GM12873 (cell line): ENCODE measurements around the gene ZFP2.

ENCODE experiments used
- TF ChIP-seq, protein P1 (sequence below): IDR thresholded peaks from 2 replicates; pipeline ENCODE4 v1.5.1; 2012; ENCODE audit warnings: low read depth, mild to moderate bottlenecking, moderate library complexity, low read length, control low read depth; ENCODE audit not compliant: insufficient read depth; ENCODE audit errors: missing control alignments

The ZFP2 gene

DNA sequence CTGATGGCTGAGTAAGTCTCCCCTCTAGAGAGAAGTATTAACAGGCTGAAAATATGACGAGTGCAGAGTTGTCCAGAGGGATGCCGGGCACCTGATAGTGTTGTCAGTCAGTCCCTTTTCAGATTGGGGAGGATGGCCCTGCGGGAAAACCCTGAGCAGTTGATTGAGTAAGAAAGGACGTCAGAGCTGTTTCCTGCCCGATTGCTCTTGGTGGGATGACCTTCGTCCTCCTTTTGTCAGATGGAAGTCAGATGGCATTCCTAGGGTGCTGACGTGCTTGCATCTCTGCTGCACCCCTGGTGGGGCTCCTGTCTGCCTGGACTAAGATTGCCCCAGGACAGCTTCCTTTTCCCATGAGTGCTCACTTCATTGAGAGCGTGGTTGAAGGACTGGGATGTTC, 26.1 kb upstream of the ZFP2 start:
- TF ChIP-seq, protein P1, sequence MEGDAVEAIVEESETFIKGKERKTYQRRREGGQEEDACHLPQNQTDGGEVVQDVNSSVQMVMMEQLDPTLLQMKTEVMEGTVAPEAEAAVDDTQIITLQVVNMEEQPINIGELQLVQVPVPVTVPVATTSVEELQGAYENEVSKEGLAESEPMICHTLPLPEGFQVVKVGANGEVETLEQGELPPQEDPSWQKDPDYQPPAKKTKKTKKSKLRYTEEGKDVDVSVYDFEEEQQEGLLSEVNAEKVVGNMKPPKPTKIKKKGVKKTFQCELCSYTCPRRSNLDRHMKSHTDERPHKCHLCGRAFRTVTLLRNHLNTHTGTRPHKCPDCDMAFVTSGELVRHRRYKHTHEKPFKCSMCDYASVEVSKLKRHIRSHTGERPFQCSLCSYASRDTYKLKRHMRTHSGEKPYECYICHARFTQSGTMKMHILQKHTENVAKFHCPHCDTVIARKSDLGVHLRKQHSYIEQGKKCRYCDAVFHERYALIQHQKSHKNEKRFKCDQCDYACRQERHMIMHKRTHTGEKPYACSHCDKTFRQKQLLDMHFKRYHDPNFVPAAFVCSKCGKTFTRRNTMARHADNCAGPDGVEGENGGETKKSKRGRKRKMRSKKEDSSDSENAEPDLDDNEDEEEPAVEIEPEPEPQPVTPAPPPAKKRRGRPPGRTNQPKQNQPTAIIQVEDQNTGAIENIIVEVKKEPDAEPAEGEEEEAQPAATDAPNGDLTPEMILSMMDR, result no peak

GRCh38 chr5:178870411-178870810, 25.3 kb upstream of the ZFP2 start:
- TF ChIP-seq, protein P1, result no peak

GRCh38 chr5:178872302-178872701, 23.4 kb upstream of the ZFP2 start:
- TF ChIP-seq, protein P1, result no peak

DNA sequence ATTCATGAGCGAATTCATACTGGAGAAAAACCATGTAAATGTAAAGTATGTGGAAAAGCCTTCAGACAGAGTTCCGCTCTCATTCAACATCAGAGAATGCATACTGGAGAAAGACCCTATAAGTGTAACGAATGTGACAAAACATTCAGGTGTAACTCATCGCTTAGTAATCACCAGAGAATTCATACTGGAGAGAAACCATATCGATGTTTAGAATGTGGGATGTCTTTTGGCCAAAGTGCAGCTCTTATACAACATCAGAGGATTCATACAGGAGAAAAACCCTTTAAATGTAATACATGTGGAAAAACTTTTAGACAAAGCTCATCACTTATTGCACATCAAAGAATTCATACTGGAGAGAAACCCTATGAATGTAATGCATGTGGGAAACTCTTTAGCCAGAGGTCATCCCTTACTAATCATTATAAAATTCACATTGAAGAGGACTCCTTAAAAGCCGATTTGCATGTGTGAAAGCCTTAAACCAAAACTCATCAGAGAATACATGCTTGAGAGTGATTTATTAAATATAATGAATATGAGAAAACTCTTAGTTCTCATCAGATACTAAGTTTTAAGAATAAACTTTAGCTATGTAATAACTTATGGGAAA, 11.8 kb upstream of the ZFP2 start:
- TF ChIP-seq, protein P1, result no peak

DNA sequence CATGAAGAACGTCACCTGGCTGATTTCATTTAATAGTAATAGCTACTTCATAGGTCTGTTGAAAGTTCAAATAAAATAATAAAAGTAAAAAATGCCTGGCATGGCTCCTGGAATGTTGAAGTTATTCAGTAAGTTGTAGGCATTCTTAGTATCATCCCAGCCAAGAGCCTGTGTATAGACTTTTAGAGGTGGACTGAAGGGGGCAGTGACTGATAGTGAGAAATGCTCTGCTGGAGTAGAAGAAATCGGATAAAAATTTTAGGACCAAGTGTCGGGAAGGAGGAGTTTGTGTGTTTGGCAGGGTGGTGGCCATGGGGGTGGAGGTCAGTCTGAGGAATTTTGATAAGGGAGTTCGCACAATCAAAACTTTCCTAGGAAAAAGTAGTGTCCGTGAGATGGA, 3.6 kb downstream of the ZFP2 start:
- TF ChIP-seq, protein P1, result no peak

GRCh38 chr5:178902849-178903248, 7.1 kb downstream of the ZFP2 start:
- TF ChIP-seq, protein P1, result no peak

- TF ChIP-seq, protein P1, result no peak
Observed at GRCh38 chr5:178931846-178932760, 36.4 kb downstream of the ZFP2 start.
